AG04450 (cell line): ENCODE results near the gene TCERG1L. TPM values are rescaled to one million over a fixed set of nuclear protein-coding genes. Genes with fewer than 3 reads are reported as not detected.

Source experiments
- CTCF ChIA-PET: fragments of 300-600, 350-600 bp; formaldehyde crosslinking; extraction: SDS; loops from one replicate; lab custom pipeline; 2022; ENCODE audit warnings: antibody characterized with exemption, inconsistent platforms; lab: Charles Lee
- POLR2A ChIA-PET: fragments of 350-600 bp; formaldehyde crosslinking; extraction: SDS; loops from one replicate; lab custom pipeline; 2021; ENCODE audit warnings: antibody characterized with exemption, inconsistent platforms; lab: Yijun Ruan, JAX
- DNase-seq: peaks from one replicate; pipeline ENCODE4 v3.0.0-alpha.2; 2011; ENCODE audit warnings: low read depth, low spot score
- H3K27ac ChIP-seq: one replicate; pipeline ENCODE4 v1.5.1; 2012; ENCODE audit warnings: low read depth, low read length, control low read depth
- H3K27me3 ChIP-seq: one replicate; pipeline ENCODE4 v1.6.0; 2012; ENCODE audit warnings: low read length; ENCODE audit not compliant: control insufficient read depth, insufficient read depth
- H3K4me3 ChIP-seq: 2 replicates; pipeline ENCODE4 v1.5.1; 2011; ENCODE audit warnings: mild to moderate bottlenecking, low read depth, low read length, control low read depth
- H3K9me3 ChIP-seq: 2 replicates; pipeline ENCODE4 v1.5.1; 2012; ENCODE audit warnings: low read length; ENCODE audit not compliant: control insufficient read depth, insufficient read depth
- CTCF ChIP-seq: IDR thresholded peaks from 2 replicates; pipeline ENCODE4 v1.5.1; 2011; ENCODE audit warnings: low read depth, low read length, control low read depth, inconsistent platforms
- polyA plus RNA-seq: library from polyadenylated mRNA; depleted of rRNA; stranded (reverse); fragments of >200 nt; gene quantifications from 2 replicates; pipeline ENCODE4 v1.2.3, GENCODE V29; 2011

The TCERG1L gene
- polyA plus RNA-seq, 1 experiment = not detected

GRCh38 chr10:131162866-131163843 is 148.4 kb downstream of the TCERG1L start:
- Histone ChIP-seq H3K4me3 (no peak overlapping the region), H3K9me3 (peaks cover 74% of the 10 kb centered on the region), H3K27ac (no peak overlapping the region), H3K27me3 (no peaks in the 10 kb centered on the region)
- no peak for DNase-seq
- POLR2A ChIA-PET = no interaction called here
- CTCF ChIA-PET = no interaction called here
- no peak for TF ChIP-seq CTCF

- H3K9me3 ChIP-seq = peaks cover 69% of the 10 kb centered on the region
- H3K27ac ChIP-seq = no peak overlapping the region
- ChIA-PET POLR2A (no interaction called here), CTCF (no interaction called here)
- DNase-seq = no peak
- H3K27me3 ChIP-seq = no peaks in the 10 kb centered on the region
- no peak for TF ChIP-seq CTCF
- H3K4me3 ChIP-seq = no peak overlapping the region
Observed at GRCh38 chr10:131162211-131162610, 149.3 kb downstream of the TCERG1L start.

- ChIA-PET POLR2A (no interaction called here), CTCF (no interaction called here)
- TF ChIP-seq CTCF = no peak
- H3K9me3 ChIP-seq = peaks cover 63% of the 10 kb centered on the region
- H3K27me3 ChIP-seq = no peaks in the 10 kb centered on the region
- no peak overlapping the region for H3K4me3 ChIP-seq
- no peak for DNase-seq
- H3K27ac ChIP-seq = no peak overlapping the region
Observed at GRCh38 chr10:131161087-131161486, 150.4 kb downstream of the TCERG1L start.

- TF ChIP-seq CTCF = no peak
- H3K27ac ChIP-seq = no peak overlapping the region
- ChIA-PET POLR2A (no interaction called here), CTCF (no interaction called here)
- no peak overlapping the region for H3K4me3 ChIP-seq
- H3K9me3 ChIP-seq = peaks cover 69% of the 10 kb centered on the region
- H3K27me3 ChIP-seq = no peaks in the 10 kb centered on the region
- no peak for DNase-seq
Observed at GRCh38 chr10:131160219-131160875, 151.2 kb downstream of the TCERG1L start.

- no peak overlapping the region for H3K4me3 ChIP-seq
- no peak overlapping the region for H3K27ac ChIP-seq
- DNase-seq = no peak
- CTCF ChIA-PET = no interaction called here
- peaks cover 73% of the 10 kb centered on the region for H3K9me3 ChIP-seq
- POLR2A ChIA-PET = no interaction called here
- H3K27me3 ChIP-seq = no peaks in the 10 kb centered on the region
- no peak for TF ChIP-seq CTCF
Observed at GRCh38 chr10:131159771-131160170, 151.8 kb downstream of the TCERG1L start.
